ENCODE data around the gene CYTH3. TPM values are rescaled to one million over a fixed set of nuclear protein-coding genes. Genes with fewer than 3 reads are reported as not detected.
"Not testable (repeated sequence)": the region's sequence is repeated elsewhere in the genome, so short reads cannot be mapped to it uniquely, and the experiment has no call there.

Gene CYTH3
- total and polyA plus RNA-seq, 8 donors: 3.4 to 12.5 (median 4.5) TPM

GRCh38 chr7:6299774-6300173 lies 27.4 kb upstream of the CYTH3 start:
- WGBS, 2 donors: 87 to 88% methylated on average over 4 of the region's 4 CpGs
- Histone ChIP-seq H3K27ac (no peak overlapping the region), H3K4me1 (no peaks in the 10 kb centered on the region), H3K9me3 (no peaks in the 10 kb centered on the region), H3K27me3 (no peaks in the 10 kb centered on the region), H3K4me3 (no peak overlapping the region), H3K36me3 (no peaks in the 10 kb centered on the region)
- intact Hi-C loops (cut with DNase I): no loop called here
- ATAC-seq: no peak
- FAIRE-seq: no peak
- no peak for DNase-seq
- no peak for TF ChIP-seq CTCF (IDR thresholded peaks at IDR 0.05)

- DNase-seq: no peak
- Histone ChIP-seq H3K36me3 (no peaks in the 10 kb centered on the region), H3K27me3 (no peaks in the 10 kb centered on the region), H3K4me3 (no peak overlapping the region), H3K9me3 (no peaks in the 10 kb centered on the region), H3K27ac (no peak overlapping the region), H3K4me1 (no peaks in the 10 kb centered on the region)
- intact Hi-C loops (cut with DNase I): no loop called here
- FAIRE-seq: no peak
- WGBS, 2 donors: 63 to 67% methylated on average over 6 of the region's 6 CpGs
- no peak for TF ChIP-seq CTCF (IDR thresholded peaks at IDR 0.05)
- no peak for ATAC-seq
These were observed 22.4 kb upstream of the CYTH3 start for GRCh38 chr7:6294839-6295238.

GRCh38 chr7:6293202-6293601 lies 20.8 kb upstream of the CYTH3 start:
- Histone ChIP-seq H3K4me1 (no peaks in the 10 kb centered on the region), H3K9me3 (no peaks in the 10 kb centered on the region), H3K27me3 (no peaks in the 10 kb centered on the region), H3K27ac (no peak overlapping the region), H3K4me3 (no peak overlapping the region), H3K36me3 (no peaks in the 10 kb centered on the region)
- no peak for TF ChIP-seq CTCF (IDR thresholded peaks at IDR 0.05)
- WGBS, 2 donors: 75 to 80% methylated on average over 3 of the region's 3 CpGs
- ATAC-seq: no peak
- no peak for DNase-seq
- intact Hi-C loops (cut with DNase I): no loop called here
- no peak for FAIRE-seq

- H3K27me3 ChIP-seq; H3K4me3 ChIP-seq; intact Hi-C loops (cut with DNase I); H3K4me1 ChIP-seq; H3K9me3 ChIP-seq; H3K27ac ChIP-seq; H3K36me3 ChIP-seq; FAIRE-seq; DNase-seq; ATAC-seq: not testable (repeated sequence)
- WGBS, 2 donors: 87 to 94% methylated on average over 12 of the region's 12 CpGs
These were observed 19.5 kb upstream of the CYTH3 start for GRCh38 chr7:6291941-6292340.

- intact Hi-C loops (cut with DNase I): no loop called here
- Histone ChIP-seq H3K27ac (no peak overlapping the region), H3K27me3 (no peaks in the 10 kb centered on the region), H3K4me1 (no peaks in the 10 kb centered on the region), H3K36me3 (no peaks in the 10 kb centered on the region), H3K4me3 (no peak overlapping the region), H3K9me3 (no peaks in the 10 kb centered on the region)
- 86 to 92% methylated on average over 5 of the region's 5 CpGs for WGBS, 2 donors
- no peak for TF ChIP-seq CTCF (IDR thresholded peaks at IDR 0.05)
- DNase-seq (no peak), FAIRE-seq (no peak), ATAC-seq (no peak)
These were observed 19.1 kb upstream of the CYTH3 start for GRCh38 chr7:6291531-6291930.

- TF ChIP-seq CTCF (IDR thresholded peaks at IDR 0.05): no peak
- ATAC-seq (no peak), FAIRE-seq (no peak), DNase-seq (no peak)
- H3K27ac ChIP-seq: no peak overlapping the region
- H3K36me3 ChIP-seq: no peaks in the 10 kb centered on the region
- 82 to 87% methylated on average over 9 of the region's 9 CpGs for WGBS, 2 donors
- H3K4me1 ChIP-seq: no peaks in the 10 kb centered on the region
- H3K9me3 ChIP-seq: no peaks in the 10 kb centered on the region
- intact Hi-C loops (cut with DNase I): no loop called here
- H3K4me3 ChIP-seq: no peak overlapping the region
- H3K27me3 ChIP-seq: no peaks in the 10 kb centered on the region
These were observed 17.9 kb upstream of the CYTH3 start for GRCh38 chr7:6290319-6290741.
